GM19025 (cell line): ENCODE results near the gene STK39.

Experiments used
- ATAC-seq: cut with Tn5 transposase; IDR thresholded peaks from one replicate; pipeline ENCODE4 v1.9.1; 2021; ENCODE audit warnings: mild to moderate bottlenecking, low read depth, moderate library complexity; ENCODE audit not compliant: unreplicated experiment

STK39 gene

GRCh38 chr2:168210895-168211570 is 36.4 kb downstream of the STK39 start:
- ATAC-seq: no peak

DNA sequence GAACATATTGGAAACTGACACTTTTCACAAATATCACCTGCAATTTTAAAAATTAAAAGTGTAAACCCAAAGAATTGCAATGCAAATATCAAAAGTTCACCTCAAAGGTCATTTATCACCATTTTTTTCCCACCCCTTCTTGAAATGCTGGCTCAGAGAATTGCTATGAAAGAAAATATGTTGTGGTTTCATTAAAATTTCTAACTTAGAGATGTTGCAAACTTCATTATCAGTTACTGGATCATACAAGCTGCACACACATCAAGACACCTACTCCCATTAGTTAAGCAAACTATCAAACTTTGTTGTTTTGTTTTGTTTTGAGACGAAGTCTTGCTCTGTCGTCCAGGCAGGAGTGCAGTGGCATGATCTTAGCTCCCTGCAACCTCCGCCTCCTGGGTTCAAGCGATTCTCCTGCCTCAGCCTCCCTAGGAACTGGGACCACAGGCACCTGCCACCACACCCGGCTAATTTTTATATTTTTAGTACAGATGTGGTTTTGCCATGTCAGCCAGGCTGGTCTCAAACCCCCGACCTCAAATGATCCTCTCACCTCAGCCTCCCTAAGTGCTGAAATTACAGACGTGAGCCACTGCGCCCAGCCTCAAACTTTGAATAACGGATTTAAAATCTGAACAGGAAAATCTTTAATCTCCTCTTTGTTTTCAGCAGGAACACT is 37.0 kb downstream of the STK39 start:
- no peak for ATAC-seq

- no peak for ATAC-seq
Measured at GRCh38 chr2:168208652-168209051, 38.7 kb downstream of the STK39 start.

- ATAC-seq: no peak
Measured at GRCh38 chr2:168207851-168208250, 39.5 kb downstream of the STK39 start.

- no peak for ATAC-seq
Measured at GRCh38 chr2:168203762-168204693, 43.4 kb downstream of the STK39 start.

- no peak for ATAC-seq
Measured at GRCh38 chr2:168201584-168202116, 45.7 kb downstream of the STK39 start.

DNA sequence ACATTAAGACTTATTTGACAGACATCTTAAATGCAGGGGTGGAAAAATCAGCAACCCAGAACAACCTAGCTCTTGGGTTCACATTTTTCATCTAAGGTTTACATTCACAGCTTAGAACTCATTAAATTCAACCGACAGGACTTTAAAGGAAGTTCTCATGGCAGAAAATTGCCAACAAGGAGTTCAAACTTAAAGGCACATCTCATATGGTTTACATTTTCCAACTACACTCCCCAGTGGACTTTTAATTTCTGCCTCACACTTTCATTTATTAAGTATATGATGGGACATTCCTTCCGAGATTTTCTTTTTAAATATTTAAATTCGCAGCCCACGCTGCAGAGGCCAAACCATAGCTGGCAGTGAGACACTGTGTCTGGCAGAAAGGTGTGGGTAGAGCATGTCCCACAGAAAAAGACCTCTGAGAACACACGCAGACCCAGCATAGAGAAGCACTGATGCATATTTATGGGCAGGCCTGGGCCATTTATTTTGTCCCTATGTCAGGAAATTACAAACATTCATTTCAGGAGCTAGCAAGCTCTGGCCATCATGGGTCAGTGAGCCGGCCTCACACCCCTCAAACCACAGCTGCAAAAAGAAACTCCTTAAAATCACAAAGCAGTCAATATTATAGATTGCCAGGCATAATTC is 46.3 kb downstream of the STK39 start:
- no peak for ATAC-seq

DNA sequence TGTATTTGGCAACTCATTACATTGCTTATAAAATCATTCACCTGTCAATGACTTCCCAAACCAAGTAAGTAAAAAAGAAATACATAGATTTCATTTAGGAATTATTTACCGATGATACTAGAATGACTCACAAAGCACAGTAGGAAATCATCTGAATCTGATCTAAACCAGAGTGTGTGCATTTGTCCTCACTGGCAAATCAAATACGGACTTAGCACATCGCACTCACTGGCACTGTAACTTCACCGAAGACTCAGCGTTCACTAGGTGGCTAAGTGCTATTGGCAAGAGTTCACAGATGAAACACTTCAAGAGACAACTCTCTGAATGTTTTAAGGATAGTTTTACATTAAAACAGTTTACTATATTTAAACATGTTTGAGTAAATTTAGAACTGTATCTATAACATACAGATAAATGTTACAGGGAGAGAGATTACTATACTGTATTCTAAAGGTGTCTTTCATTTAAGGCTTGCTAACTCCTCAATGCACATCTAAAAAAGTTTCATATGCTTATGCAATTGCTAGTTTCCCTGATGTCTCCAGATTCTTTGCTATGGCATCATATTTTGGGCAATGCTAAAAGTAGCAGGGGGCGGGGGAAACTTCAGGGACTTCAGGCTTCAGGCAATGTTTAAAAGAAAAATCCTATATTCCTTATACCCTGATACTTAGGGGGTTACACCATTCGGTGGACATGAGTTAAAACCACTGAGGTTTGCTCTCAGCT is 48.8 kb downstream of the STK39 start:
- ATAC-seq: no peak

- ATAC-seq: no peak
Measured at GRCh38 chr2:168196764-168197180, 50.6 kb downstream of the STK39 start.

- peak; percentile 79 for ATAC-seq
Measured at GRCh38 chr2:168194784-168195522, 52.4 kb downstream of the STK39 start.

- ATAC-seq: no peak
Measured at GRCh38 chr2:168192839-168193616, 54.4 kb downstream of the STK39 start.

DNA sequence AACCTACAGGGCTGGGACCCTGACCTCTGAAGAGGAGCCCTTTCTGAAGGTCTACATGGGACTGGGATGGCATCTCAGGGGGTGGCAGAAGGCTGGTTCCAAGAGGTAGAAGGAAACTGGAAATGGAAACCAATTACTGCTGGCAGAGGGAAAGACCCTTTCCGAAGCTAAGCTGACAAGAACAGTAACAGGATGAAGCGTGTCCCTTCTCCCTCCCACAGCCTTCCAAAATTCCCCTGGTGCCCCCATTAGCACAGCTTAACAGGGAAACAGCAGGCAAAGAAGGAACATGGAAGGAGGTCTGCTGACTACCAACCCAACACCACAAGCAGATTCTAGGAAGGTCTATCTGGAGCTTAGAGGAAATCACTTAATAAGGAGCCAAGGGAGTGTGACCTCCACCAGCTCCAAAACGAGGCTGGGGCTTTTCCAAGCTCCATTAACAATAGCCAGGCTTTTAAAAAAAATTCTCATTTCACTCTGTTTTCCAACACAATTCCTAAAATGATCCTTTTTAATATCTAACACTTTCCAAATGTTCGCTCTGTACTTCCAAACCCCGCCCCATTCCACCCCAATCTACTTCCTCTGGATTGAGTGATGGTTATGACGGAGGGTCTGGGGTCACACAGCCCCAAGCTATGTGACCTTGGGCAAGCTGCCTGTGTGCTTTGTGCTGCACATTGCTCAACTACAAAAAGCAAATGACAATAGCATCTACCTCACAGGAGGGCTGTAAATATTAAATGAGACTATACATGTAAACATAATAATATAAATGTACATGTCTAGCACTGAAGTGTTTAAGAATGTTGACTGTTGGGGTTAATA is 55.2 kb downstream of the STK39 start:
- ATAC-seq: no peak

DNA sequence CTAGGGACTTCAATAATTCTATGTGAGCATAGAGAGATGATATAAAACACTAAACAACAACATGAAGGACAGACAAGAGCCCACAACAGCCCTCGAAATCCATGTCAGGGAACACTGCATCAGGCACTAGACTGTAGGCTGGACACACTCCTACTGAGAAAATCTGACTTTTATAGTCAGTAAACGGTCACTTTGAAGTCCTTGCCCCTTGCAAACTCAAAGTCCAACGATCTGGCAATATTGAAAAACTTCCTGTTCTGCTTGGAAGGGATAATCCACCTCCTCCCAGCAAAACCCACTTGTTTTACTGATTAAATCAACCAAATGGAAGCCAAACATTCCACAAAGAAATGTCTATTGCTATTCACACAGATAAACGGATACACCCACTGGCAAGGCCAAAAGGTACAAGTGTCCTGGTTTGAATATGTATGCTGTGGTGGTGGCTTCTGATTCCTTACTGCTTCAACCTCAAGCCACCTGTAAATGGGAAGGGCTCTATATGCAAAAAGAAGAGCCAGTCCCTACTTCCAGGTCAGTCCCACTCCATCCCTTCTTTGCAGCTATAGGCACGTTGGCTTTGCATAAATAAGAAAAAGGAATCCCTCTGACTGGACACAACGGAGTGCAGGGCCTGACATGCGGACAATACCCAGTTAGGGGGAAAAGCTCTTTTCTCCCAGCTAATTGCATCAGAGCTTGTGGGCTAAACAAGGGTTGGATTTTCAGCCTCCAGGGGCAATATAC is 56.6 kb downstream of the STK39 start:
- no peak for ATAC-seq

DNA sequence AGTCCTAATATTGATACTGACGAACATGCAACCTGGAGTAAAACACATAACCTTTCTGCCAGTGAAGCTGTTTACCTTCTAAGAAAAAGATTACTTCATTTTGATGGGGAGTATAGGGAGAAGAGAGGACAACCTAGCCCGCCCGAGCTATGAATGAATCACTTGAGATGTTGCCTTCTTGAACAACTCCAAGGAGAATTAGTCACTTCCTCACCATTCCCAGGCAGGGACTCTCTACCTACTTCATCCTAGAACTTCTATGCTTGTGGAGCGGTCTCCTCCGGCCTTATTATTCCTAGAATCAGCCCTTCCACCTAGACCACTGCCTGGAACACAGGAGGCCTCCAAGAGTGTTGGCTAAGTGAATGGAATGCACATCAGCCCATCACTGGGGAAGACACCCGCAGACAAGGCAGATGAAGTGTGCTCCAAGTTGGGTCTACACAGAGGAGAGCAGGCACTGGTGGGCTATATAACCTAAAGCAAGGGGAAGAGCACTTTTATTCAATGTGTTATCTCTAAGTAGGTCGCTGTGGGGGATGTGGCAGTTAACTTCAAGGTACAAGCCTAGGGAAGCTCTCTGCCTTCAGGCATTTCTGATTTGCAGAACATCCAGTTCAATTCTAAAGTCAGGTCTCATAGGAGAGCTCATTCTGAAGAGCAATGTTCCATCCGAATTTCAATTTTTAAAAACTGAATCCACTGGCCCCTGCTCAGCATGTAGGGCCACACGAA is 57.4 kb downstream of the STK39 start:
- no peak for ATAC-seq

- no peak for ATAC-seq
Measured at GRCh38 chr2:168188002-168188401, 59.4 kb downstream of the STK39 start.

- no peak for ATAC-seq
Measured at GRCh38 chr2:168186452-168186851, 60.9 kb downstream of the STK39 start.
